GM21367 (cell line): Measurements from ENCODE around the gene CDC20.
"Not testable (repeated sequence)": the region's sequence is repeated elsewhere in the genome, so short reads cannot be mapped to it uniquely, and the experiment has no call there.

Source experiments
- ATAC-seq: cut with Tn5 transposase; IDR thresholded peaks from one replicate; pipeline ENCODE4 v1.9.1; 2021; ENCODE audit not compliant: unreplicated experiment

Gene CDC20

GRCh38 chr1:43354471-43354870, 4.3 kb upstream of the CDC20 start:
- ATAC-seq = no peak

GRCh38 chr1:43354936-43355335, 3.8 kb upstream of the CDC20 start:
- ATAC-seq = no peak

DNA sequence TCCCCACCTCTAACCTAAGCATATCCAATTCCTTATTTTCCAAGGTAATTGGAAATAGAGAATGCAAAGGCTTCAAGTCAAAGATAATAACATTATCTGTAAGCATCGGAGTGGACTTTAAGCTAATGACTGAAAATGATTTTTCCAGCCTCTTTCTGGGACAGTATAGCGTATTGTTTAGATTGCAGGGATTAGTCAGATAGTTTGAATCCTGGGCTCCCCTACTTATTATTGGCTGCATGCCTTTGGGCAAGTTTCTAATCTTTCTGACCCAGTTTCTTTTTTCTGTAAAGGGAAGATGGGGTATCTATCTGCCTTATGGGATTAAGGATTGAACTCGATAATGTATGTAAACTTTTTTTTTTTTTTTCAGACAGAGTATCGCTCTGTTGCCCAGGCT, 1.5 kb upstream of the CDC20 start:
- ATAC-seq = no peak

DNA sequence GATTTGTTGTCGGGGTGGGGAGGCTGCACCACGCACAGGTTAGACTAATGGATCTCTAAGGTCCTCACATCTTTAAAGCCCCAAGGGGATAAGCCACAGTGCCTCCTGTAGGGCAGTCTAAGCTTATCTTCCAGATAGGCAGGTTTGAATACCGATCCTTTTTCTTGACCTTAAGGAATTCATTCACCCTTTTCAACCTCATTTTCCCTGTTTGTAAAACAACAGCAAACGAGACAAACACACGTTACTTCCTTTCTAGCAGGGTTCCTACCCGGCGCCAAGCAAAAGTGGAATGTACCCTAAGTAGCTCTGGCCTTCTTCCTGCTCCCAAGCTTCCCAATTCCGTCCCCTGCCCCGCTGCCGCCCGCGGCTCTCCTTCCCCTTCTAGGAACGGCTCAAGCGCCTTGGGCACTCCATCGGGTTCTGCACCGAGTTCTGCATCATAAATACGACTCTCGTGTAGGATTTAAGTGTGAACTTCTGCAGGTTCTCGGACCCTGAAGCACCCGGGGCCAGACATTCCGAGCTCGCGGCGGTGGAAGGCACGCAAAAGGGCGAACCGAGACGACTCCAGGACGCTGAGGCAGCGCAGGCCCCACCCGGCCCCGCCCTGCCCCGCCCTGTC, 548 bp upstream of the CDC20 start:
- peak; percentile 16 for ATAC-seq

DNA sequence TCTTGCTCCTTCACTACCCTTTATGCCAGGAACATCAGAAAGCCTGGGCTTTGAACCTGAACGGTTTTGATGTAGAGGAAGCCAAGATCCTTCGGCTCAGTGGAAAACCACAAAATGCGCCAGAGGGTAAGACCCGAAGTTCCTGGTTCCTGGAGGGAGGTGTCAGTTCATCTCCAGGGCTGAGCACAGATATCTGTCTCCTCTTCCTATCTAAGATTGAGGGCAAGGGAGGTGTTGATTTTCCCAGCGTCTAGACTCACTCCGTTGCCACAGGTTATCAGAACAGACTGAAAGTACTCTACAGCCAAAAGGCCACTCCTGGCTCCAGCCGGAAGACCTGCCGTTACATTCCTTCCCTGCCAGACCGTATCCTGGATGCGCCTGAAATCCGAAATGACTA, 915 bp downstream of the CDC20 start:
- no peak for ATAC-seq

- no peak for ATAC-seq
These were observed 1.8 kb downstream of the CDC20 start for GRCh38 chr1:43360616-43361015.

- no peak for ATAC-seq
These were observed 4.6 kb downstream of the CDC20 start for GRCh38 chr1:43363283-43363934.

- ATAC-seq = no peak
These were observed 5.2 kb downstream of the CDC20 start for GRCh38 chr1:43363935-43364525.

DNA sequence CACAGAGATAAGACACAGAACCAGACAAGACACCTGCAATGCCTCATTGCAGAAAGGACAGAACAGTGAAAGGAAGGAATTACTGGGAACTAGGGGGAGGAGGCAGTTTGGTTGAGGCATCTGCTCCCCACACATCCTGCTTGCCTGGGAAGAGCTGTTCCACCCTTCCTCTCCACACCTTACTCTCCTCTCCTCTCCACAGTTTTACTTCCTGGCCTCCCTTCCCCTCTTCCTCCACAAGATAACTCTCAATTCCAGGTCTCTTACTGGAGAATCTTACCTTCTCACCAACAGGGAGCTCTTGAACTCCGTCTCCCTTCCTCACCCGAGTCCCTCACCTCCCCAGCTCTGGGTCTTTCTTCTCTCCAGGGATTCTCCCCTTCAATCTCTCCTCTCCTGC, 6.9 kb downstream of the CDC20 start:
- ATAC-seq = no peak

DNA sequence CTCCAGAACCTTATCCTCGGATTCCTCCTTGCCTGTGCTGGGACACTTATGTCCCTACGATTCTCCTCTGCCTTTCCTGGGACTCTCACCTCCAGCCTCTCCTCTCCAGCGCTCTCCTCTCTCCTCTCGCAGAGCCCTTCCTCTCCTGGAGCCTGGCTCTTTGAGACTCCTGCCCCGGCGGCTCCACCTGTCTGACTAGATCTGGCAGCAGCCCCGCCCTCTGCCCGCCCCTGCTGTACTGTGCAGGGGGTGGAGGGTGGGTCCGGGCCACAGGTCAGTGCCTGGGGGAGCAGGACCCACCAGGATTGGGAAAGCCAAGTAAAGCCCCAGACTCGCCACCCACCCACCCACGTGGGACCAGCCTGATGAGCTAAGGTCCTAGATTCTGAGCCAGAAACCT, 7.4 kb downstream of the CDC20 start:
- no peak for ATAC-seq

GRCh38 chr1:43366601-43367025, 7.8 kb downstream of the CDC20 start:
- no peak for ATAC-seq

DNA sequence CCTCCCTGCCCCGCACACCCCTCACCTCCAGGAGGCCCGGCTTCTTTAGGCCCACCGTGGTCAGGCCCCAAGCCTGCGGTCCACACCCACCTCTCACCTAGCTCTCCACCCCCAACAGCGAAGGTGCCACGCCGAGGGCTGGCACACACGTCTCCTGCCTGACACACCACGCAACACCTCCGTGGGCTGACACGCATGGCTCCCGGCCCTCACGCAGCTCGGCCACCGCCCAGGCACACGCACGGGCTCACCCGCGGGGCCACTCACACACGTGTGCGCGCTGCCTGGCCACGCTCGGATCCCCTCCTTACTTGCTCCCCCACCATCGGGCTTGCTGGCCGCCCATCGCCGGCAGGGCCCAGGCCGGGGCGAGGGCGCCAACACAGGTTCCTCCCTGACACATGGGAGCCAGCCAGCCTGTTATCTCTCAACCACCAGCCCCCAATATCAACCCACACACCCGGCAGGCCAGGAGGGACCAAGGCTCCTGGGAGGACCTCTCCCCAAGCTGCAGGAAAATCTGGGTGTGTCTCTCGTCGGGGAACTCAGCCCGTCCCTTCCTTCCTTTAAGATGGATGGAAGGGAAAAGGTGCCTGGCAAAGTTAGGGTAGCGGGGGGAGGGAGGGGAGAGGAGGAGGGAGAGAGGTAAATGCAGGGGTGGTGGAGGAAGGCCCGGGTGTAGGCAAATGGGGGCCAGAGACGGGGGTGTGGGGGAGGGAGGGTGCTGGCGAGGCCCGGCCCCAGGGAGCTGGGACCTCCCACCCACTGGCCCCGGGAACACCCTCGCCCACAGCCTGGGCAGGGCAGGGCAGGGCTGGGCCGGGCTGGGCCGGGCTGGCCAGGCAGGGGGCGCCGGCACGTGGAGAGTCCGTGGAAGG, 8.5 kb downstream of the CDC20 start:
- peak; percentile 37 for ATAC-seq

GRCh38 chr1:43367904-43368645, 9.3 kb downstream of the CDC20 start, which contains the start of gene ELOVL1:
Gene ELOVL1, minus strand, starts transcription at chr1:43368011. Its CDS starts 2,402 bp downstream, at chr1:43365609.
- ATAC-seq = peak; percentile 55

DNA sequence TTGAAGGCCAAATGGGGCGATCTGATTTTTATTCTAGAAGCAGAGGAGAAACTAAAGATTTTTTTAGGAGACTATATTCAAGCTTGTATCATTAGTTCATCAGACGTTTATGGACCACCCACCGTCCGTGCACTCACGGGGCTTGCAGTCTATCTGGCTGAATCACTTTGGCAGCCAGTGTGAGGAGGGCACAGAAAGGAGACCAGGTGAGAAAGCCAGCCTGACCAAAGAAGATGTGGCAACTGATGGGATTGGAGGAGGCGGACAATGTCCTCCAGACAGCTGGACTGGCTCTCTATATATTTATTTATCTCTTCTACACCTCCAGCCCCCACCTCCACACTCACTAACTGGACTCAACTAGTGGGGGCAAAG, 9.9 kb downstream of the CDC20 start:
- ATAC-seq = no peak

DNA sequence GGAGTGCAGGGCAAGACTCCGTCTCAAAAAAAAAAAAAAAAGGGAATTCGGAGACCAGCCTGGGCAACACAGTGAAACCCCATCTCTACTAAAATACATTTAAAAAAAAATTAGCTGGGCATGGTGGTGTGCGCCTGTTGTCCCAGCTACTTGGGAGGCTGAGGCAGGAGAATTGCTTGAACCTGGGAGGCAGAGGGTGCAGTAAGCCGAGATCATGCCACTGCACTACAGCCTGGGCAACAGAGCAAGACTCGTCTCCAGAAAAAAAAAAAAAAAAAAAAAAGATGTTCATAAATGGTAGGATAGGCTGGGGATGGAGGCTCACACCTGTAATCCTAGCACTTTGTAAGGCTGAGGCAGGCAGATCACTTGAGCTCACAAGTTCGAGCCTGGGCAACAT, 11.0 kb downstream of the CDC20 start:
- not testable (repeated sequence) for ATAC-seq

- ATAC-seq = no peak
These were observed 11.8 kb downstream of the CDC20 start for GRCh38 chr1:43370564-43370963.

DNA sequence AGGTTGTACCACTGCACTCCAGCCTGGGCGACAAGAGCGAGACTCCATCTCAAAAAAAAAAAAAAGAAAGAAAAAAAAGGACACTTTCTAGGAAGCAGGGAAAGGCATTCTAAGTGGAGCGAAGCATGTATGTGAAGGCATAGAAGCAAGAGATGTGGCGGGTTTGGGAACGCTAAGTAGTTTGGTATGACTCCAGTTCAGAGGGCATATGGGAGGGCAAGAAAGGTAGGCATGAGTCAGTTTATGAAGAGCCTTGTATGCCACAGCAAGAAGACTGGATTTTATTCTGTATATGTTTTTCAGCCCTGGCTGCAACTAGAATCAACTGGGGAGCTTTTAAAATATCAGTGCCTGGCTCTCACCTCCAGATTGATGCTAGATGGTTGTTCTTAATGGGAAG, 13.4 kb downstream of the CDC20 start:
- no peak for ATAC-seq

DNA sequence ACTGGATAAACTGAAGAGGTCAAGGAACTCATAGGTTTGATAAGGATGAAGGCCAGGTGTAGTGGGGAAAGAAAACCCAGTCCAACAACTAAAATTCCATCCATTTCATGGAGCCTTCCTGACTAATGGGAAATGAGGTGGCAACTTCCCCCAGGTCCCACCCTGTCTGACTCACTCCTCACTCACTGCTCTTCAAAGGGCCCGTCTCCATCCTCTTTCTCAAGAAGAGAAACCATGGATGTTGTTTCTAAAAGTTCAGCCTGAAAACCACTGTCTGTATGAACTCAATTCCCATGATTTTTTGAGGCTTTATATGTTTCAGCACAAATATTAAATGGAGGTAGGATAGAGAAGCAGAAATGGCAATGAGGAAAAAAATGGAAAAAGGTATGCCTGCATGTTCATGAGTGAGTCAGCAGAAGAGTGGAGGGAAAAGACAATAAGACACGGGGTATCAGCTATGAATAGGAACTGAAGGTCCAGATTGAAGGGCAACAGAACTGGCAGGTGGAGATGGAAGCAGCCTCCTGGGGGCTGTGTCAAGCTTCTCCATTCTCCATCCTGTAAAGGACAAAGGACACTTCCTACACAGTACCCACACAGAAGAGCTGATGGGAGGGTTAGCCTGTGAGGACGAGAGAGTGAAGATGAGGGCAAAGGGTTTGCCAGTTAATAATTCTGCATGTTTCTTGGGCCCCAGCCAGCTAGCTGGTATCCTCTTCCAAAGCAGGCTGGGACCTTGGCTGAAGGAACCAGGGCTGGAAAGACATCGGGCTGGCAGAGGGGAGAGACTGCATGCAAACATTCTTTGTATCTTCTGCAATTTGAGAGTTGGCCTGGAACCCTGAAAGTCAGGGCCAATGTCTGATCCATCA, 14.5 kb downstream of the CDC20 start:
- ATAC-seq = no peak

- ATAC-seq = no peak
These were observed 18.0 kb downstream of the CDC20 start for GRCh38 chr1:43376723-43377235.

- no peak for ATAC-seq
These were observed 19.1 kb downstream of the CDC20 start for GRCh38 chr1:43377831-43378230.
